SK-N-SH (cell line): ENCODE data around the gene BCAS3. TPM values are rescaled to one million over a fixed set of nuclear protein-coding genes. Genes with fewer than 3 reads are reported as not detected.

Experiments used
- CTCF ChIA-PET: fragments of 300-600, 350-600 bp; formaldehyde crosslinking; extraction: SDS; loops from one replicate; lab custom pipeline; 2021; lab: Yijun Ruan, JAX
- POLR2A ChIA-PET: fragments of 350-600 bp; sonication (Branson Sonifier 250); formaldehyde crosslinking; extraction: SDS; loops from one replicate; lab custom pipeline; 2020; ENCODE audit warnings: antibody characterized with exemption, inconsistent platforms; lab: Yijun Ruan, JAX
- DNase-seq: peaks from one replicate; pipeline ENCODE4 v3.0.0; 2012
- H2AFZ ChIP-seq: fragments of 200-600 bp; sonication (generic); 2 replicates; pipeline ENCODE4 v1.8.1; 2016; ENCODE audit warnings: antibody characterized with exemption, mild to moderate bottlenecking, low read depth
- H3F3A ChIP-seq: fragments of 200-600 bp; sonication (generic); replicated peaks from 2 replicates; pipeline ENCODE3; 2016; ENCODE audit warnings: antibody characterized with exemption, mild to moderate bottlenecking; ENCODE audit not compliant: insufficient read depth
- H3K27ac ChIP-seq, 2 experiments: fragments of 200-500 bp in 1 of 2; fragments of 200-600 bp in 1 of 2; sonication (Bioruptor generic) in 1 of 2; sonication (generic), shearing (Covaris generic) in 1 of 2; 2 replicates each; pipeline versions ENCODE4 v1.5.1 to v1.6.1; 2014 to 2016; ENCODE audit warnings: low read depth in 2 of 2, inconsistent platforms in 1 of 2, low read length in 1 of 2, mild to moderate bottlenecking in 1 of 2, mixed read lengths in 1 of 2
- H3K27me3 ChIP-seq: fragments of 200-600 bp; sonication (generic), shearing (Covaris generic); 2 replicates; pipeline ENCODE4 v1.6.1; 2016; ENCODE audit warnings: mixed run types; ENCODE audit not compliant: insufficient read depth
- H3K36me3 ChIP-seq, 2 experiments: fragments of 200-500 bp in 1 of 2; fragments of 200-600 bp in 1 of 2; sonication (Bioruptor generic) in 1 of 2; sonication (generic) in 1 of 2; replicated peaks in 1 of 2; 2 replicates each; pipeline versions ENCODE3 to v1.5.1; 2014 to 2016; ENCODE audit warnings: low read length in 1 of 2, mild to moderate bottlenecking in 1 of 2; ENCODE audit not compliant: insufficient read depth in 2 of 2, control insufficient read depth in 1 of 2
- H3K4me1 ChIP-seq, 2 experiments: fragments of 200-500 bp in 1 of 2; fragments of 200-600 bp in 1 of 2; sonication (Bioruptor generic) in 1 of 2; sonication (generic), shearing (Covaris generic) in 1 of 2; 2 replicates each; pipeline versions ENCODE4 v1.5.1 to v1.6.1; 2014 to 2016; ENCODE audit warnings: low read depth in 1 of 2, low read length in 1 of 2, mixed run types in 1 of 2; ENCODE audit not compliant: insufficient read depth in 2 of 2, control insufficient read depth in 1 of 2
- H3K4me2 ChIP-seq: fragments of 200-600 bp; sonication (generic), shearing (Covaris generic); 2 replicates; pipeline ENCODE4 v1.6.1; 2017; ENCODE audit warnings: mixed run types
- H3K4me3 ChIP-seq, 2 experiments: fragments of 200-500 bp in 1 of 2; fragments of 200-600 bp in 1 of 2; sonication (Bioruptor generic) in 1 of 2; sonication (generic), shearing (Covaris generic) in 1 of 2; 2 replicates each; pipeline versions ENCODE4 v1.5.1 to v1.8.1; 2014 to 2016; ENCODE audit warnings: low read depth in 2 of 2, inconsistent platforms in 1 of 2, low read length in 1 of 2, mild to moderate bottlenecking in 1 of 2, mixed read lengths in 1 of 2, moderate library complexity in 1 of 2
- H3K79me2 ChIP-seq: fragments of 200-600 bp; sonication (generic); 2 replicates; pipeline ENCODE4 v1.8.1; 2017; ENCODE audit warnings: mild to moderate bottlenecking; ENCODE audit not compliant: insufficient read depth
- H3K9ac ChIP-seq: fragments of 200-600 bp; sonication (generic); 2 replicates; pipeline ENCODE4 v1.6.1; 2017; ENCODE audit warnings: mixed run types
- H3K9me2 ChIP-seq: fragments of 200-600 bp; sonication (generic); 2 replicates; pipeline ENCODE4 v1.6.1; 2017; ENCODE audit warnings: mixed run types
- H3K9me3 ChIP-seq: fragments of 200-600 bp; sonication (generic); 2 replicates; pipeline ENCODE4 v1.6.1; 2017; ENCODE audit warnings: mixed run types, mild to moderate bottlenecking, moderate library complexity
- H4K20me1 ChIP-seq: fragments of 200-600 bp; sonication (generic); 2 replicates; pipeline ENCODE4 v1.6.1; 2017; ENCODE audit warnings: mild to moderate bottlenecking, mixed run types; ENCODE audit not compliant: insufficient read depth
- ELF1 ChIP-seq: IDR thresholded peaks from 2 replicates; pipeline ENCODE4 v1.4.0; 2012
- EP300 ChIP-seq, 2 experiments: IDR thresholded peaks; 2 replicates each; pipeline versions ENCODE4 v1.4.0 to v1.6.1; 2012; ENCODE audit warnings: borderline replicate concordance in 1 of 2, low read depth in 1 of 2, low read length in 1 of 2
- EZH2phosphoT487 ChIP-seq: fragments of 200-600 bp; sonication (generic); IDR thresholded peaks from 2 replicates; pipeline ENCODE4 v1.6.1; 2017; ENCODE audit warnings: low read depth, mixed run types, mild to moderate bottlenecking, antibody characterized with exemption, moderate library complexity, borderline replicate concordance
- FOXJ3 ChIP-seq: sonication (generic); formaldehyde crosslinking; IDR thresholded peaks from 2 replicates; pipeline ENCODE4 v1.5.1; 2020; ENCODE audit warnings: mild to moderate bottlenecking, missing genetic modification reagents
- FOXM1 ChIP-seq: IDR thresholded peaks from 2 replicates; pipeline ENCODE4 v1.4.0; 2012; ENCODE audit warnings: low read depth, mild to moderate bottlenecking
- GABPA ChIP-seq: IDR thresholded peaks from 2 replicates; pipeline ENCODE4 v1.4.0; 2012; ENCODE audit warnings: low read depth, mild to moderate bottlenecking
- MEF2A ChIP-seq: IDR thresholded peaks from 2 replicates; pipeline ENCODE4 v1.4.0; 2012; ENCODE audit warnings: low read depth, borderline replicate concordance
- MXI1 ChIP-seq: IDR thresholded peaks from 2 replicates; pipeline ENCODE4 v1.6.1; 2012; ENCODE audit warnings: mild to moderate bottlenecking, low read depth, low read length, improper control_type of control experiment
- RAD21 ChIP-seq: IDR thresholded peaks from 2 replicates; pipeline ENCODE4 v1.6.1; 2012; ENCODE audit warnings: mild to moderate bottlenecking, low read length
- RCOR1 ChIP-seq: fragments of 150-350 bp; IDR thresholded peaks from 2 replicates; pipeline ENCODE4 v1.6.1; 2017; ENCODE audit warnings: antibody characterized with exemption, low read length
- TEAD4 ChIP-seq: IDR thresholded peaks from 2 replicates; pipeline ENCODE4 v1.4.0; 2012; ENCODE audit warnings: mild to moderate bottlenecking, borderline replicate concordance; ENCODE audit not compliant: insufficient read depth
- YY1 ChIP-seq: IDR thresholded peaks from 2 replicates; pipeline ENCODE4 v1.4.0; 2012; ENCODE audit warnings: low read depth, mild to moderate bottlenecking
- WGBS: methylation state at CpG from one replicate; pipeline ENCODE4 v1.1.6; 2017; ENCODE audit warnings: low lambda C conversion rate; 5-methylcytosine and 5-hydroxymethylcytosine counted together
- polyA plus RNA-seq, 3 experiments: library from polyadenylated mRNA; depleted of rRNA; stranded (reverse); fragments of >200 nt; gene quantifications; 2 replicates each; pipeline ENCODE4 v1.2.3, GENCODE V29; 2012
- TF ChIP-seq, protein P1 (sequence below): IDR thresholded peaks from 2 replicates; pipeline ENCODE4 v1.6.1; 2012; ENCODE audit warnings: mild to moderate bottlenecking, low read depth, low read length, moderate library complexity
- TF ChIP-seq, protein P2 (sequence below): fragments of 200-600 bp; sonication (generic); IDR thresholded peaks from 2 replicates; pipeline ENCODE4 v1.6.1; 2017; ENCODE audit warnings: antibody characterized with exemption, mild to moderate bottlenecking, moderate library complexity
- TF ChIP-seq, protein P3 (sequence below): IDR thresholded peaks from 2 replicates; pipeline ENCODE4 v1.4.0; 2012; ENCODE audit warnings: low read depth, borderline replicate concordance
- TF ChIP-seq, protein P4 (sequence below): IDR thresholded peaks from 2 replicates; pipeline ENCODE4 v1.4.0; 2012; ENCODE audit warnings: low read depth, borderline replicate concordance
- TF ChIP-seq, protein P5 (sequence below): fragments of 150-350 bp; IDR thresholded peaks from 2 replicates; pipeline ENCODE4 v1.6.1; 2016; ENCODE audit warnings: mild to moderate bottlenecking, low read depth, low read length

Gene BCAS3
- polyA plus RNA-seq, 1 of the 3 experiments (the other 2 are of a cell fraction), result 5.9 TPM

DNA sequence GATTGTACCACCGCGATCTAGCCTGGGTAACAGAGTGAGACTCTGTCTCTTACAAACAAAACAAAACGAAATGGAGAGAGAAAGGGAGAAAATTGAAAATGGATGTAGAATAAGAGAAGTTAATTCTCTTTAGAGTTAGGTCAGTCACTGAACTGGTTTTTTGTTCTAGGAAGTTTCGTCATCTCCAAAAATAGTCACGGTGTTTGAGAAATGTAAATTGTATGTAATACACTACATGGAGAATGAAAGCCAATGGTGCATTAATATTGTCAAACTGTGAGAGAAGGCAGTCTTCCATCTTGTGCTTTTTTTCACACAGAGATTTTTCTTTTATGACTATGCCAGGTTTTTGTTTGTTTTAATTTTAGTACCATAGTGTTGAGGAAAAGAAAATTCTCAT, 145.9 kb downstream of the BCAS3 start:
- no peaks in the 10 kb centered on the region for H3K9me2 ChIP-seq
- DNase-seq, result no peak
- POLR2A ChIA-PET, result no interaction called here
- H3K9me3 ChIP-seq, result no peaks in the 10 kb centered on the region
- H3K27ac ChIP-seq, result no peak overlapping the region
- no peaks in the 10 kb centered on the region; a peak in 1 of 4 replicates for H3K4me1 ChIP-seq
- no peak overlapping the region for H2AFZ ChIP-seq
- H4K20me1 ChIP-seq, result no peaks in the 10 kb centered on the region
- WGBS, result 90% methylated on average over 5 of the region's 5 CpGs
- TF ChIP-seq GABPA (no peak), EZH2phosphoT487 (no peak)
- TF ChIP-seq, protein P1, sequence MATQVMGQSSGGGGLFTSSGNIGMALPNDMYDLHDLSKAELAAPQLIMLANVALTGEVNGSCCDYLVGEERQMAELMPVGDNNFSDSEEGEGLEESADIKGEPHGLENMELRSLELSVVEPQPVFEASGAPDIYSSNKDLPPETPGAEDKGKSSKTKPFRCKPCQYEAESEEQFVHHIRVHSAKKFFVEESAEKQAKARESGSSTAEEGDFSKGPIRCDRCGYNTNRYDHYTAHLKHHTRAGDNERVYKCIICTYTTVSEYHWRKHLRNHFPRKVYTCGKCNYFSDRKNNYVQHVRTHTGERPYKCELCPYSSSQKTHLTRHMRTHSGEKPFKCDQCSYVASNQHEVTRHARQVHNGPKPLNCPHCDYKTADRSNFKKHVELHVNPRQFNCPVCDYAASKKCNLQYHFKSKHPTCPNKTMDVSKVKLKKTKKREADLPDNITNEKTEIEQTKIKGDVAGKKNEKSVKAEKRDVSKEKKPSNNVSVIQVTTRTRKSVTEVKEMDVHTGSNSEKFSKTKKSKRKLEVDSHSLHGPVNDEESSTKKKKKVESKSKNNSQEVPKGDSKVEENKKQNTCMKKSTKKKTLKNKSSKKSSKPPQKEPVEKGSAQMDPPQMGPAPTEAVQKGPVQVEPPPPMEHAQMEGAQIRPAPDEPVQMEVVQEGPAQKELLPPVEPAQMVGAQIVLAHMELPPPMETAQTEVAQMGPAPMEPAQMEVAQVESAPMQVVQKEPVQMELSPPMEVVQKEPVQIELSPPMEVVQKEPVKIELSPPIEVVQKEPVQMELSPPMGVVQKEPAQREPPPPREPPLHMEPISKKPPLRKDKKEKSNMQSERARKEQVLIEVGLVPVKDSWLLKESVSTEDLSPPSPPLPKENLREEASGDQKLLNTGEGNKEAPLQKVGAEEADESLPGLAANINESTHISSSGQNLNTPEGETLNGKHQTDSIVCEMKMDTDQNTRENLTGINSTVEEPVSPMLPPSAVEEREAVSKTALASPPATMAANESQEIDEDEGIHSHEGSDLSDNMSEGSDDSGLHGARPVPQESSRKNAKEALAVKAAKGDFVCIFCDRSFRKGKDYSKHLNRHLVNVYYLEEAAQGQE, result no peak
- TF ChIP-seq, all 33 proteins: peak for 0
- H3K36me3 ChIP-seq, result no peaks in the 10 kb centered on the region
- CTCF ChIA-PET, result no interaction called here
- no peak overlapping the region for H3K9ac ChIP-seq
- no peak overlapping the region for H3K4me2 ChIP-seq
- no peaks in the 10 kb centered on the region for H3K79me2 ChIP-seq
- no peaks in the 10 kb centered on the region for H3K27me3 ChIP-seq
- H3K4me3 ChIP-seq, result no peak overlapping the region
- no peaks in the 10 kb centered on the region for H3F3A ChIP-seq

DNA sequence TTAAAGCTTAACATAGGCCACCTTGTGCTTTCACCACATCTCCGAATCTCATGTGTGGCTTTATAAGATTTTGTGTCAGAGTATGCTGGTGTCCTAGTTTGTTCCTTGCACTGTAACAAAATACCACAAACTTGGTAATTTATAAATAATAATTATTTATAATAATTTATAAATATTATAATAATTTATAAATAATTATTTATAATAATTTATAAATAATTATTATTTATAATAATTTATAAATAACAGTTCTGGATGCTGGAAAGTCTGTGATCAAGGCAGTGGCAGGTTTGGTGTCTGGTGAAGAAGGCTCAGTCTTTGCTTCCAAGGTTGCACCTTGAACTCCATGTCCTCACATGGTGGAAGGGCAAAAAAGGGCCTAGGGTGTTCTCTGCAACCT, 147.7 kb downstream of the BCAS3 start:
- H3K9ac ChIP-seq, result no peak overlapping the region
- no peaks in the 10 kb centered on the region for H3K9me2 ChIP-seq
- DNase-seq, result no peak
- no peaks in the 10 kb centered on the region for H4K20me1 ChIP-seq
- H3K27me3 ChIP-seq, result no peaks in the 10 kb centered on the region
- no peaks in the 10 kb centered on the region for H3F3A ChIP-seq
- H3K27ac ChIP-seq, result no peak overlapping the region
- H3K9me3 ChIP-seq, result no peaks in the 10 kb centered on the region
- ChIA-PET POLR2A (no interaction called here), CTCF (interaction anchor here (1.3 kb wide), 1 partner anchor 14 kb away, joined by 3 read pairs; no protein-coding TSS in a partner anchor)
- no peak overlapping the region for H3K4me3 ChIP-seq
- no peaks in the 10 kb centered on the region for H3K79me2 ChIP-seq
- no peaks in the 10 kb centered on the region for H3K36me3 ChIP-seq
- H3K4me1 ChIP-seq, result no peaks in the 10 kb centered on the region; a peak in 1 of 4 replicates
- H2AFZ ChIP-seq, result no peak overlapping the region
- WGBS, result 96% methylated on average over 1 of the region's 1 CpG
- H3K4me2 ChIP-seq, result no peak overlapping the region
- TF ChIP-seq, protein P2, sequence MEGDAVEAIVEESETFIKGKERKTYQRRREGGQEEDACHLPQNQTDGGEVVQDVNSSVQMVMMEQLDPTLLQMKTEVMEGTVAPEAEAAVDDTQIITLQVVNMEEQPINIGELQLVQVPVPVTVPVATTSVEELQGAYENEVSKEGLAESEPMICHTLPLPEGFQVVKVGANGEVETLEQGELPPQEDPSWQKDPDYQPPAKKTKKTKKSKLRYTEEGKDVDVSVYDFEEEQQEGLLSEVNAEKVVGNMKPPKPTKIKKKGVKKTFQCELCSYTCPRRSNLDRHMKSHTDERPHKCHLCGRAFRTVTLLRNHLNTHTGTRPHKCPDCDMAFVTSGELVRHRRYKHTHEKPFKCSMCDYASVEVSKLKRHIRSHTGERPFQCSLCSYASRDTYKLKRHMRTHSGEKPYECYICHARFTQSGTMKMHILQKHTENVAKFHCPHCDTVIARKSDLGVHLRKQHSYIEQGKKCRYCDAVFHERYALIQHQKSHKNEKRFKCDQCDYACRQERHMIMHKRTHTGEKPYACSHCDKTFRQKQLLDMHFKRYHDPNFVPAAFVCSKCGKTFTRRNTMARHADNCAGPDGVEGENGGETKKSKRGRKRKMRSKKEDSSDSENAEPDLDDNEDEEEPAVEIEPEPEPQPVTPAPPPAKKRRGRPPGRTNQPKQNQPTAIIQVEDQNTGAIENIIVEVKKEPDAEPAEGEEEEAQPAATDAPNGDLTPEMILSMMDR, result no peak
- TF ChIP-seq MXI1 (no peak), ELF1 (no peak), GABPA (no peak), MEF2A (no peak), FOXJ3 (CRISPR knock-in tag) (no peak), TEAD4 (no peak), RAD21 (no peak), FOXM1 (no peak), RCOR1 (no peak), EP300 (IDR thresholded peaks at IDR 0.05; ENCODE audit: borderline replicate concordance in 1 of 2, low read depth in 1 of 2, low read length in 1 of 2) (no peak), YY1 (no peak)
- TF ChIP-seq, protein P3, sequence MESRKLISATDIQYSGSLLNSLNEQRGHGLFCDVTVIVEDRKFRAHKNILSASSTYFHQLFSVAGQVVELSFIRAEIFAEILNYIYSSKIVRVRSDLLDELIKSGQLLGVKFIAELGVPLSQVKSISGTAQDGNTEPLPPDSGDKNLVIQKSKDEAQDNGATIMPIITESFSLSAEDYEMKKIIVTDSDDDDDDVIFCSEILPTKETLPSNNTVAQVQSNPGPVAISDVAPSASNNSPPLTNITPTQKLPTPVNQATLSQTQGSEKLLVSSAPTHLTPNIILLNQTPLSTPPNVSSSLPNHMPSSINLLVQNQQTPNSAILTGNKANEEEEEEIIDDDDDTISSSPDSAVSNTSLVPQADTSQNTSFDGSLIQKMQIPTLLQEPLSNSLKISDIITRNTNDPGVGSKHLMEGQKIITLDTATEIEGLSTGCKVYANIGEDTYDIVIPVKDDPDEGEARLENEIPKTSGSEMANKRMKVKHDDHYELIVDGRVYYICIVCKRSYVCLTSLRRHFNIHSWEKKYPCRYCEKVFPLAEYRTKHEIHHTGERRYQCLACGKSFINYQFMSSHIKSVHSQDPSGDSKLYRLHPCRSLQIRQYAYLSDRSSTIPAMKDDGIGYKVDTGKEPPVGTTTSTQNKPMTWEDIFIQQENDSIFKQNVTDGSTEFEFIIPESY, result no peak
- TF ChIP-seq, protein P4, sequence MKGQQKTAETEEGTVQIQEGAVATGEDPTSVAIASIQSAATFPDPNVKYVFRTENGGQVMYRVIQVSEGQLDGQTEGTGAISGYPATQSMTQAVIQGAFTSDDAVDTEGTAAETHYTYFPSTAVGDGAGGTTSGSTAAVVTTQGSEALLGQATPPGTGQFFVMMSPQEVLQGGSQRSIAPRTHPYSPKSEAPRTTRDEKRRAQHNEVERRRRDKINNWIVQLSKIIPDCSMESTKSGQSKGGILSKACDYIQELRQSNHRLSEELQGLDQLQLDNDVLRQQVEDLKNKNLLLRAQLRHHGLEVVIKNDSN, result no peak
- TF ChIP-seq, protein P5, sequence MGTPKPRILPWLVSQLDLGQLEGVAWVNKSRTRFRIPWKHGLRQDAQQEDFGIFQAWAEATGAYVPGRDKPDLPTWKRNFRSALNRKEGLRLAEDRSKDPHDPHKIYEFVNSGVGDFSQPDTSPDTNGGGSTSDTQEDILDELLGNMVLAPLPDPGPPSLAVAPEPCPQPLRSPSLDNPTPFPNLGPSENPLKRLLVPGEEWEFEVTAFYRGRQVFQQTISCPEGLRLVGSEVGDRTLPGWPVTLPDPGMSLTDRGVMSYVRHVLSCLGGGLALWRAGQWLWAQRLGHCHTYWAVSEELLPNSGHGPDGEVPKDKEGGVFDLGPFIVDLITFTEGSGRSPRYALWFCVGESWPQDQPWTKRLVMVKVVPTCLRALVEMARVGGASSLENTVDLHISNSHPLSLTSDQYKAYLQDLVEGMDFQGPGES, result no peak
